Gastrocnemius medialis (tissue), 4 donors: Measurements from ENCODE around the gene FAM110A.

Experiments used
- POLR2A ChIP-seq, 2 donors: fragments of 450-650 bp; IDR thresholded peaks; one replicate each; pipeline ENCODE4 v1.6.1; 2017; ENCODE audit warnings: antibody characterized with exemption in 2 of 2, mild to moderate bottlenecking in 2 of 2, moderate library complexity in 2 of 2
- TF ChIP-seq, protein P1 (sequence below), 5 experiments: fragments of 450-650 bp in 3 of 5; fragments of 200-600 bp in 2 of 5; sonication (generic) in 2 of 5; IDR thresholded peaks in 4 of 5; conservative IDR thresholded peaks in 1 of 5; 1 replicate in 4 of 5; 2 replicates in 1 of 5; pipeline ENCODE4 v1.5.1; 2016 to 2019; ENCODE audit warnings: antibody characterized with exemption in 5 of 5, mild to moderate bottlenecking in 3 of 5, moderate library complexity in 3 of 5

DNA sequence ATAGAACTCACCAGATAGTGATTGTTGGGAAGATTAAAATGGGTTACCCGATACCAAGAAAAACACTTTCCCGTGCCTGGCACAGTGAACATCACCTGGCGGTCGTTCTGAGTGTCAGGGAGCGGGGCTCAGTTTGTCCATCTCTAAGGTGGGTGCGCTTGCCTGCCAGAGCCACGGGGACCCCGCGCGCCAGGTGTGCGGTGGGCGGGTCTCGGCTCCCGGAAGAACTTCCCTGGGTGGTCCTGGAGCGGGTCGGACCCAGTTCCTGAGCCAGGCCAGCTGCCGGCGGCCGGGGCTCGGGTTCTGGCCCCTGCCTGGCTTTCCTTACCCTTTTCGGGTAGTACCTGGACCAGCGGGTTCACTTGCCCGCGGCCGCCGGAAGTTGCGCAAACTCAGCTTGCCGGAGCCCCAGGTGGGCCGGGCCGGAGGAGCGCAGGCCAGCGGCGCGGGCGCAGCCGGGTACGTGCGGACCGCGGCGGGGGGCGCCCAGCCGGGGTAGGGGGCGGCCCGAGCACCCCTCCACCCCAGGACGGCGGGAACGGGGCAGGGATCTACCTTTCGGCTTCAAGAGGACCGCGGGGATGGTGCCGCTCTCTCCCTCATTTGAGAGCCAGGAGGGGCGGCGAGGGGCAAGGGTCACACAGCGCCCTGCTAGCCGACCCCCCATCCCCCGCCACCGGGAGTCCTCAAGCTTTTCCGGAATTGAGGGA, 7.5 kb downstream of the FAM110A start:
- TF ChIP-seq, protein P1, sequence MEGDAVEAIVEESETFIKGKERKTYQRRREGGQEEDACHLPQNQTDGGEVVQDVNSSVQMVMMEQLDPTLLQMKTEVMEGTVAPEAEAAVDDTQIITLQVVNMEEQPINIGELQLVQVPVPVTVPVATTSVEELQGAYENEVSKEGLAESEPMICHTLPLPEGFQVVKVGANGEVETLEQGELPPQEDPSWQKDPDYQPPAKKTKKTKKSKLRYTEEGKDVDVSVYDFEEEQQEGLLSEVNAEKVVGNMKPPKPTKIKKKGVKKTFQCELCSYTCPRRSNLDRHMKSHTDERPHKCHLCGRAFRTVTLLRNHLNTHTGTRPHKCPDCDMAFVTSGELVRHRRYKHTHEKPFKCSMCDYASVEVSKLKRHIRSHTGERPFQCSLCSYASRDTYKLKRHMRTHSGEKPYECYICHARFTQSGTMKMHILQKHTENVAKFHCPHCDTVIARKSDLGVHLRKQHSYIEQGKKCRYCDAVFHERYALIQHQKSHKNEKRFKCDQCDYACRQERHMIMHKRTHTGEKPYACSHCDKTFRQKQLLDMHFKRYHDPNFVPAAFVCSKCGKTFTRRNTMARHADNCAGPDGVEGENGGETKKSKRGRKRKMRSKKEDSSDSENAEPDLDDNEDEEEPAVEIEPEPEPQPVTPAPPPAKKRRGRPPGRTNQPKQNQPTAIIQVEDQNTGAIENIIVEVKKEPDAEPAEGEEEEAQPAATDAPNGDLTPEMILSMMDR (IDR thresholded peaks at IDR 0.05 in 4 of 5, conservative IDR thresholded peaks at IDR 0.05 in 1 of 5), result no peak
- TF ChIP-seq POLR2A (IDR thresholded peaks at IDR 0.05), result no peak
